ENCODE measurements around the gene TRIM2. TPM values are rescaled to one million over a fixed set of nuclear protein-coding genes. Genes with fewer than 3 reads are reported as not detected.
A peak's percentile ranks its signal among the peaks of the same experiment; 100 is the strongest.

TRIM2 gene
- total and polyA plus RNA-seq, 2 of the 8 experiments (the other 6 are each of a cell fraction or from before 2014, with no cell fraction given), result 34.0 to 59.8 TPM

DNA sequence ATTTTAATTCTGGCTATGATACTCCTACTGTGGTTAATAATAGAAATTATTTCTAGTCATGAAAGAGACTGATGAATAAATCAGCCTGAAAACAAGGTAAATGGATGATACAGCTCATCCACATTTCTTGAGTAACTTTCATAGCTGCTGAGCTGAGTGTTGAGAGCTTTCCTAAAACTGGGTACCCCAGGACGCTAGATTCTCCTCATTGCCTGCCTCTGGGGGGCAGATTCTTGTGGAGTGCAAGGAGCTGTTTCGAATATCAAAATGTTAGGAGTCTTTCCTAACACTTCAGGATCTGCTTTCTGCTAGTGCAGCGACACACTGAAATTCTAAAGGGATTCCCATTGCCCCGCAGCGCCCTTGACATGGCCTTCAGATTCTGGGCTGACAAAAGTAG lies 142.3 kb downstream of the TRIM2 start:
- no peak overlapping the region for H4K91ac ChIP-seq (replicated peaks; ENCODE audit: insufficient read length, low read length)
- H4K5ac ChIP-seq (ENCODE audit: insufficient read length, low read depth, low read length), result no peak overlapping the region
- peaks cover 0 to 5% (median 2%) of the 10 kb centered on the region in 4 experiments; a peak in 4 of 8 replicates for H3K36me3 ChIP-seq (ENCODE audit: control insufficient read depth in 2 of 4, insufficient read depth in 4 of 4, low read length in 3 of 4)
- no peak overlapping the region for H3K18ac ChIP-seq (ENCODE audit: extremely low read depth, low read length)
- peaks cover 7% of the 10 kb centered on the region; the same call in 1 of the 2 replicates for H3K79me1 ChIP-seq (ENCODE audit: low read depth, low read length)
- POLR2A ChIA-PET (ENCODE audit: partially characterized antibody), result interaction anchor here (1.0 to 2.4 kb wide), 3 partner anchors 77 to 176 kb away, joined by 3 to 15 read pairs (median 3); partner anchors contain the start of gene TMEM131L
- no peaks in the 10 kb centered on the region for H3K9me3 ChIP-seq (ENCODE audit: insufficient read depth in 2 of 2, low read depth in 1 of 2, low read length in 1 of 2)
- TF ChIP-seq RNF2 (IDR thresholded peaks at IDR 0.05; ENCODE audit: borderline replicate concordance, low read depth, low read length, missing control alignments, poor library complexity, severe bottlenecking) (no peak), RAD21 (IDR thresholded peaks at IDR 0.05 in 1 of 2, conservative IDR thresholded peaks at IDR 0.05 in 1 of 2; ENCODE audit: low read depth in 2 of 2, low read length in 2 of 2) (peak in 1 of 2 experiments; percentile 35; a peak in 2 of 4 replicates), GTF2F1 (IDR thresholded peaks at IDR 0.05; ENCODE audit: borderline replicate concordance, low read depth, low read length) (no peak)
- TF ChIP-seq, protein P1, sequence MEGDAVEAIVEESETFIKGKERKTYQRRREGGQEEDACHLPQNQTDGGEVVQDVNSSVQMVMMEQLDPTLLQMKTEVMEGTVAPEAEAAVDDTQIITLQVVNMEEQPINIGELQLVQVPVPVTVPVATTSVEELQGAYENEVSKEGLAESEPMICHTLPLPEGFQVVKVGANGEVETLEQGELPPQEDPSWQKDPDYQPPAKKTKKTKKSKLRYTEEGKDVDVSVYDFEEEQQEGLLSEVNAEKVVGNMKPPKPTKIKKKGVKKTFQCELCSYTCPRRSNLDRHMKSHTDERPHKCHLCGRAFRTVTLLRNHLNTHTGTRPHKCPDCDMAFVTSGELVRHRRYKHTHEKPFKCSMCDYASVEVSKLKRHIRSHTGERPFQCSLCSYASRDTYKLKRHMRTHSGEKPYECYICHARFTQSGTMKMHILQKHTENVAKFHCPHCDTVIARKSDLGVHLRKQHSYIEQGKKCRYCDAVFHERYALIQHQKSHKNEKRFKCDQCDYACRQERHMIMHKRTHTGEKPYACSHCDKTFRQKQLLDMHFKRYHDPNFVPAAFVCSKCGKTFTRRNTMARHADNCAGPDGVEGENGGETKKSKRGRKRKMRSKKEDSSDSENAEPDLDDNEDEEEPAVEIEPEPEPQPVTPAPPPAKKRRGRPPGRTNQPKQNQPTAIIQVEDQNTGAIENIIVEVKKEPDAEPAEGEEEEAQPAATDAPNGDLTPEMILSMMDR (IDR thresholded peaks at IDR 0.05; ENCODE audit: control extremely low read depth in 1 of 3, insufficient read depth in 1 of 3, low read depth in 1 of 3, low read length in 3 of 3), result peak in 1 of 3 experiments; percentile 23; a peak in 2 of 4 replicates
- H3K14ac ChIP-seq (ENCODE audit: insufficient read length), result no peak overlapping the region
- no peak overlapping the region for H3K56ac ChIP-seq (replicated peaks; ENCODE audit: insufficient read length, low read depth, low read length)
- no peak overlapping the region for H3K23ac ChIP-seq (ENCODE audit: insufficient read length)
- H2BK120ac ChIP-seq (replicated peaks; ENCODE audit: low read depth, low read length), result no peak overlapping the region
- no peak overlapping the region for H3K9ac ChIP-seq (replicated peaks in 1 of 4; ENCODE audit: extremely low read depth in 1 of 4, low read depth in 3 of 4, low read length in 3 of 4)
- peaks cover 1 to 3% of the 10 kb centered on the region in 2 experiments for H4K20me1 ChIP-seq (replicated peaks in 1 of 2; ENCODE audit: control insufficient read depth in 1 of 2, insufficient read depth in 2 of 2, low read length in 2 of 2)
- H2BK12ac ChIP-seq (ENCODE audit: low read depth, low read length), result no peak overlapping the region
- 53% methylated on average over 5 of the region's 5 CpGs; no CpG with 5 or more reads in 1 of the 2 experiments for WGBS, 2 experiments (ENCODE audit: extremely low coverage in 1 of 2, insufficient coverage in 1 of 2, insufficient read length in 1 of 2, insufficient replicate concordance in 2 of 2, low coverage in 1 of 2, low lambda C conversion rate in 2 of 2, missing lambda C conversion rate in 1 of 2)
- no peak overlapping the region for H3K27ac ChIP-seq (ENCODE audit: low read depth, low read length)
- H3K4me1 ChIP-seq (replicated peaks in 1 of 4; ENCODE audit: control insufficient read depth in 3 of 4, insufficient read depth in 4 of 4, low read length in 3 of 4), result peaks cover 0 to 3% (median 2%) of the 10 kb centered on the region in 4 experiments; a peak in 3 of 7 replicates
- H4K8ac ChIP-seq (ENCODE audit: extremely low read depth, insufficient read depth, low read length), result no peak overlapping the region
- peak overlapping the region; percentile 39 to 93 for H3K4me2 ChIP-seq (ENCODE audit: insufficient read depth in 1 of 2, low read depth in 2 of 2, low read length in 2 of 2)
- H3K23me2 ChIP-seq (ENCODE audit: low read depth, low read length), result peaks cover 6% of the 10 kb centered on the region
- peak overlapping the region in 1 of 4 experiments; percentile 78; a peak in 2 of 8 replicates for H3K4me3 ChIP-seq (ENCODE audit: extremely low read depth in 1 of 4, insufficient read depth in 2 of 4, low read depth in 3 of 4, low read length in 4 of 4)
- FAIRE-seq (no peak), DNase-seq (ENCODE audit: low read depth in 1 of 2, low spot score in 2 of 2) (no peak)
- H2BK5ac ChIP-seq (ENCODE audit: low read depth, low read length), result no peak overlapping the region
- H2BK20ac ChIP-seq (ENCODE audit: low read length), result no peak overlapping the region
- no peak overlapping the region for H3K4ac ChIP-seq (replicated peaks; ENCODE audit: insufficient read length, low read depth, low read length)
- no peak overlapping the region for H2BK15ac ChIP-seq (ENCODE audit: low read length)
- no peak overlapping the region for H2AK5ac ChIP-seq (ENCODE audit: low read depth, low read length)
- CTCF ChIA-PET (ENCODE audit: partially characterized antibody), result interaction anchor here (0.9 to 2.2 kb wide), 12 partner anchors 12 to 403 kb away, joined by 3 to 13 read pairs (median 4); no protein-coding TSS in a partner anchor
- no peaks in the 10 kb centered on the region for H3K27me3 ChIP-seq (replicated peaks in 1 of 4; ENCODE audit: control insufficient read depth in 3 of 4, extremely low read depth in 1 of 4, insufficient read depth in 3 of 4, low read length in 3 of 4)
- no peak overlapping the region for H2AFZ ChIP-seq (ENCODE audit: low read length)
- H3K79me2 ChIP-seq (ENCODE audit: control insufficient read depth in 1 of 2, insufficient read depth in 2 of 2, low read length in 2 of 2), result peaks cover 3 to 42% of the 10 kb centered on the region in 2 experiments; a peak in 3 of 4 replicates
